ENCODE data around the gene ZNF516.

ZNF516 gene

GRCh38 chr18:76448256-76449110 lies 46.6 kb downstream of the ZNF516 start:
- Histone ChIP-seq H3K4me3 (ENCODE audit: low read depth in 1 of 2, low read length in 2 of 2) (no peak overlapping the region), H3K27me3 (ENCODE audit: control insufficient read depth in 1 of 2, insufficient read depth in 2 of 2, low read length in 2 of 2) (no peaks in the 10 kb centered on the region), H3K4me1 (ENCODE audit: control insufficient read depth in 1 of 2, insufficient read depth in 2 of 2, low read length in 2 of 2) (peaks cover 33 to 37% of the 10 kb centered on the region in 2 donors), H3K36me3 (ENCODE audit: control insufficient read depth in 1 of 2, insufficient read depth in 2 of 2, low read length in 2 of 2) (no peaks in the 10 kb centered on the region), H3K27ac (ENCODE audit: low read depth, low read length) (no peak overlapping the region), H3K9me3 (ENCODE audit: control insufficient read depth in 1 of 2, low read length in 2 of 2) (no peaks in the 10 kb centered on the region), H3K9ac (ENCODE audit: low read depth in 1 of 2, low read length in 2 of 2) (no peak overlapping the region)

GRCh38 chr18:76447258-76447890 lies 47.7 kb downstream of the ZNF516 start:
- no peak overlapping the region for H3K27ac ChIP-seq (ENCODE audit: low read depth, low read length)
- H3K9ac ChIP-seq (ENCODE audit: low read depth in 1 of 2, low read length in 2 of 2) = no peak overlapping the region
- no peaks in the 10 kb centered on the region for H3K9me3 ChIP-seq (ENCODE audit: control insufficient read depth in 1 of 2, low read length in 2 of 2)
- no peaks in the 10 kb centered on the region for H3K27me3 ChIP-seq (ENCODE audit: control insufficient read depth in 1 of 2, insufficient read depth in 2 of 2, low read length in 2 of 2)
- peaks cover 32 to 37% of the 10 kb centered on the region in 2 donors for H3K4me1 ChIP-seq (ENCODE audit: control insufficient read depth in 1 of 2, insufficient read depth in 2 of 2, low read length in 2 of 2)
- H3K4me3 ChIP-seq (ENCODE audit: low read depth in 1 of 2, low read length in 2 of 2) = no peak overlapping the region
- peaks cover 0 to 4% of the 10 kb centered on the region in 2 donors for H3K36me3 ChIP-seq (ENCODE audit: control insufficient read depth in 1 of 2, insufficient read depth in 2 of 2, low read length in 2 of 2)

GRCh38 chr18:76446321-76447257 lies 48.5 kb downstream of the ZNF516 start:
- no peaks in the 10 kb centered on the region for H3K27me3 ChIP-seq (ENCODE audit: control insufficient read depth in 1 of 2, insufficient read depth in 2 of 2, low read length in 2 of 2)
- H3K4me1 ChIP-seq (ENCODE audit: control insufficient read depth in 1 of 2, insufficient read depth in 2 of 2, low read length in 2 of 2) = peaks cover 25 to 35% of the 10 kb centered on the region in 2 donors
- H3K4me3 ChIP-seq (ENCODE audit: low read depth in 1 of 2, low read length in 2 of 2) = no peak overlapping the region
- H3K9me3 ChIP-seq (ENCODE audit: control insufficient read depth in 1 of 2, low read length in 2 of 2) = no peaks in the 10 kb centered on the region
- no peak overlapping the region for H3K9ac ChIP-seq (ENCODE audit: low read depth in 1 of 2, low read length in 2 of 2)
- H3K27ac ChIP-seq (ENCODE audit: low read depth, low read length) = no peak overlapping the region
- peaks cover 0 to 12% of the 10 kb centered on the region in 2 donors for H3K36me3 ChIP-seq (ENCODE audit: control insufficient read depth in 1 of 2, insufficient read depth in 2 of 2, low read length in 2 of 2)

GRCh38 chr18:76445741-76446232 lies 49.3 kb downstream of the ZNF516 start:
- no peak overlapping the region for H3K4me3 ChIP-seq (ENCODE audit: low read depth in 1 of 2, low read length in 2 of 2)
- H3K27me3 ChIP-seq (ENCODE audit: control insufficient read depth in 1 of 2, insufficient read depth in 2 of 2, low read length in 2 of 2) = no peaks in the 10 kb centered on the region
- no peak overlapping the region for H3K27ac ChIP-seq (ENCODE audit: low read depth, low read length)
- H3K36me3 ChIP-seq (ENCODE audit: control insufficient read depth in 1 of 2, insufficient read depth in 2 of 2, low read length in 2 of 2) = peaks cover under 1 to 18% of the 10 kb centered on the region in 2 donors
- H3K9me3 ChIP-seq (ENCODE audit: control insufficient read depth in 1 of 2, low read length in 2 of 2) = no peaks in the 10 kb centered on the region
- no peak overlapping the region for H3K9ac ChIP-seq (ENCODE audit: low read depth in 1 of 2, low read length in 2 of 2)
- H3K4me1 ChIP-seq (ENCODE audit: control insufficient read depth in 1 of 2, insufficient read depth in 2 of 2, low read length in 2 of 2) = peaks cover 21 to 30% of the 10 kb centered on the region in 2 donors

- Histone ChIP-seq H3K27me3 (ENCODE audit: control insufficient read depth in 1 of 2, insufficient read depth in 2 of 2, low read length in 2 of 2) (no peaks in the 10 kb centered on the region), H3K9ac (ENCODE audit: low read depth in 1 of 2, low read length in 2 of 2) (no peak overlapping the region), H3K9me3 (ENCODE audit: control insufficient read depth in 1 of 2, low read length in 2 of 2) (no peaks in the 10 kb centered on the region), H3K36me3 (ENCODE audit: control insufficient read depth in 1 of 2, insufficient read depth in 2 of 2, low read length in 2 of 2) (peaks cover 4 to 21% of the 10 kb centered on the region in 2 donors), H3K4me1 (ENCODE audit: control insufficient read depth in 1 of 2, insufficient read depth in 2 of 2, low read length in 2 of 2) (peaks cover 17 to 30% of the 10 kb centered on the region in 2 donors), H3K27ac (ENCODE audit: low read depth, low read length) (no peak overlapping the region), H3K4me3 (ENCODE audit: low read depth in 1 of 2, low read length in 2 of 2) (no peak overlapping the region)
Observed at GRCh38 chr18:76445275-76445674, 49.8 kb downstream of the ZNF516 start.

- Histone ChIP-seq H3K9me3 (ENCODE audit: control insufficient read depth in 1 of 2, low read length in 2 of 2) (no peaks in the 10 kb centered on the region), H3K27ac (ENCODE audit: low read depth, low read length) (no peak overlapping the region), H3K9ac (ENCODE audit: low read depth in 1 of 2, low read length in 2 of 2) (no peak overlapping the region), H3K27me3 (ENCODE audit: control insufficient read depth in 1 of 2, insufficient read depth in 2 of 2, low read length in 2 of 2) (no peaks in the 10 kb centered on the region), H3K4me3 (ENCODE audit: low read depth in 1 of 2, low read length in 2 of 2) (no peak overlapping the region), H3K36me3 (ENCODE audit: control insufficient read depth in 1 of 2, insufficient read depth in 2 of 2, low read length in 2 of 2) (peaks cover 4 to 21% of the 10 kb centered on the region in 2 donors), H3K4me1 (ENCODE audit: control insufficient read depth in 1 of 2, insufficient read depth in 2 of 2, low read length in 2 of 2) (peaks cover 17 to 26% of the 10 kb centered on the region in 2 donors)
Observed at GRCh38 chr18:76444446-76445105, 50.5 kb downstream of the ZNF516 start.

GRCh38 chr18:76443519-76444445 lies 51.3 kb downstream of the ZNF516 start:
- Histone ChIP-seq H3K9ac (ENCODE audit: low read depth in 1 of 2, low read length in 2 of 2) (no peak overlapping the region), H3K27ac (ENCODE audit: low read depth, low read length) (no peak overlapping the region), H3K36me3 (ENCODE audit: control insufficient read depth in 1 of 2, insufficient read depth in 2 of 2, low read length in 2 of 2) (peaks cover 4 to 22% of the 10 kb centered on the region in 2 donors), H3K9me3 (ENCODE audit: control insufficient read depth in 1 of 2, low read length in 2 of 2) (no peaks in the 10 kb centered on the region), H3K4me1 (ENCODE audit: control insufficient read depth in 1 of 2, insufficient read depth in 2 of 2, low read length in 2 of 2) (peaks cover 12 to 21% of the 10 kb centered on the region in 2 donors), H3K4me3 (ENCODE audit: low read depth in 1 of 2, low read length in 2 of 2) (no peak overlapping the region), H3K27me3 (ENCODE audit: control insufficient read depth in 1 of 2, insufficient read depth in 2 of 2, low read length in 2 of 2) (no peaks in the 10 kb centered on the region)

GRCh38 chr18:76442413-76443171 lies 52.5 kb downstream of the ZNF516 start:
- H3K36me3 ChIP-seq (ENCODE audit: control insufficient read depth in 1 of 2, insufficient read depth in 2 of 2, low read length in 2 of 2) = peaks cover 4 to 30% of the 10 kb centered on the region in 2 donors
- peaks cover 12 to 13% of the 10 kb centered on the region in 2 donors for H3K4me1 ChIP-seq (ENCODE audit: control insufficient read depth in 1 of 2, insufficient read depth in 2 of 2, low read length in 2 of 2)
- H3K27me3 ChIP-seq (ENCODE audit: control insufficient read depth in 1 of 2, insufficient read depth in 2 of 2, low read length in 2 of 2) = no peaks in the 10 kb centered on the region
- H3K27ac ChIP-seq (ENCODE audit: low read depth, low read length) = no peak overlapping the region
- H3K9ac ChIP-seq (ENCODE audit: low read depth in 1 of 2, low read length in 2 of 2) = no peak overlapping the region
- H3K4me3 ChIP-seq (ENCODE audit: low read depth in 1 of 2, low read length in 2 of 2) = no peak overlapping the region
- no peaks in the 10 kb centered on the region for H3K9me3 ChIP-seq (ENCODE audit: control insufficient read depth in 1 of 2, low read length in 2 of 2)
